H9 (cell line): ENCODE data around the gene CIART. TPM values are rescaled to one million over a fixed set of nuclear protein-coding genes. Genes with fewer than 3 reads are reported as not detected.

ENCODE experiments used
- DNase-seq: peaks from one replicate; pipeline ENCODE4 v3.0.0-alpha.2; 2017
- H2AFZ ChIP-seq: one replicate; pipeline ENCODE4 v1.6.1; 2013; ENCODE audit warnings: mild to moderate bottlenecking, low read length, control low read depth, moderate library complexity
- H2AK5ac ChIP-seq: 2 replicates; pipeline ENCODE4 v1.6.1; 2013; ENCODE audit warnings: low read length, control low read depth, mixed read lengths; ENCODE audit not compliant: insufficient read length
- H2BK120ac ChIP-seq: one replicate; pipeline ENCODE4 v1.6.1; 2013; ENCODE audit warnings: low read depth, mild to moderate bottlenecking, low read length, control low read depth, inconsistent platforms; ENCODE audit not compliant: poor library complexity, severe bottlenecking
- H2BK12ac ChIP-seq: 2 replicates; pipeline ENCODE4 v1.6.1; 2013; ENCODE audit warnings: low read length, control low read depth, mixed read lengths, low read depth; ENCODE audit not compliant: insufficient read length
- H2BK15ac ChIP-seq: 2 replicates; pipeline ENCODE4 v1.6.1; 2013; ENCODE audit warnings: low read depth, low read length, control low read depth
- H2BK20ac ChIP-seq: one replicate; pipeline ENCODE4 v1.6.1; 2013; ENCODE audit warnings: low read depth, mild to moderate bottlenecking, low read length, control low read depth, inconsistent platforms; ENCODE audit not compliant: poor library complexity, severe bottlenecking
- H2BK5ac ChIP-seq: 2 replicates; pipeline ENCODE4 v1.6.1; 2013; ENCODE audit warnings: low read length, control low read depth, mixed read lengths; ENCODE audit not compliant: insufficient read length
- H3K14ac ChIP-seq: 2 replicates; pipeline ENCODE4 v1.6.1; 2013; ENCODE audit warnings: low read length, control low read depth; ENCODE audit not compliant: insufficient read depth
- H3K18ac ChIP-seq: 2 replicates; pipeline ENCODE4 v1.6.1; 2013; ENCODE audit warnings: low read depth, mild to moderate bottlenecking, mixed read lengths, low read length, control low read depth; ENCODE audit not compliant: insufficient read length
- H3K23ac ChIP-seq: 2 replicates; pipeline ENCODE4 v1.6.1; 2013; ENCODE audit warnings: low read length, control low read depth, mixed read lengths, low read depth; ENCODE audit not compliant: insufficient read length
- H3K23me2 ChIP-seq: 2 replicates; pipeline ENCODE4 v1.6.1; 2013; ENCODE audit warnings: low read depth, mild to moderate bottlenecking, mixed read lengths, low read length, control low read depth; ENCODE audit not compliant: insufficient read length, poor library complexity, severe bottlenecking
- H3K27ac ChIP-seq: 2 replicates; pipeline ENCODE4 v1.5.1; 2013; ENCODE audit warnings: low read length, control low read depth, mixed read lengths, low read depth; ENCODE audit not compliant: insufficient read length
- H3K27me3 ChIP-seq: 2 replicates; pipeline ENCODE4 v1.6.1; 2013; ENCODE audit warnings: low read length, control low read depth, inconsistent platforms; ENCODE audit not compliant: insufficient read depth
- H3K4ac ChIP-seq: 2 replicates; pipeline ENCODE4 v1.6.1; 2013; ENCODE audit warnings: low read depth, mild to moderate bottlenecking, control low read depth, inconsistent platforms, low read length, moderate library complexity
- H3K4me1 ChIP-seq: 2 replicates; pipeline ENCODE4 v1.6.1; 2013; ENCODE audit warnings: low read length, control low read depth, inconsistent platforms; ENCODE audit not compliant: insufficient read depth
- H3K4me2 ChIP-seq: 2 replicates; pipeline ENCODE4 v1.6.1; 2013; ENCODE audit warnings: low read length, control low read depth, mixed read lengths; ENCODE audit not compliant: insufficient read length, insufficient read depth
- H3K56ac ChIP-seq: 2 replicates; pipeline ENCODE4 v1.6.1; 2013; ENCODE audit warnings: low read depth, mild to moderate bottlenecking, mixed read lengths, low read length, control low read depth; ENCODE audit not compliant: insufficient read length
- H3K79me1 ChIP-seq: 2 replicates; pipeline ENCODE4 v1.6.1; 2013; ENCODE audit warnings: low read depth, mild to moderate bottlenecking, moderate library complexity, low read length, control low read depth, inconsistent platforms; ENCODE audit not compliant: insufficient read depth, poor library complexity, severe bottlenecking
- H3K79me2 ChIP-seq: 2 replicates; pipeline ENCODE4 v1.6.1; 2013; ENCODE audit warnings: low read length, control low read depth, inconsistent platforms; ENCODE audit not compliant: insufficient read depth
- H3K9ac ChIP-seq: 2 replicates; pipeline ENCODE4 v1.6.1; 2013; ENCODE audit warnings: low read length, control low read depth, mixed read lengths; ENCODE audit not compliant: insufficient read length; ENCODE audit errors: extremely low read depth
- H3K9me3 ChIP-seq: one replicate; pipeline ENCODE4 v1.6.1; 2013; ENCODE audit warnings: low read depth, low read length, inconsistent platforms; ENCODE audit not compliant: control insufficient read depth
- H3T11ph ChIP-seq: one replicate; pipeline ENCODE4 v1.6.1; 2013; ENCODE audit warnings: mild to moderate bottlenecking, low read length, control low read depth, inconsistent platforms
- H4K20me1 ChIP-seq: one replicate; pipeline ENCODE4 v1.6.1; 2013; ENCODE audit not compliant: control insufficient read depth, insufficient read length, insufficient read depth
- H4K5ac ChIP-seq: 2 replicates; pipeline ENCODE4 v1.6.1; 2013; ENCODE audit warnings: low read depth, mild to moderate bottlenecking, mixed read lengths, low read length, control low read depth; ENCODE audit not compliant: insufficient read length
- H4K8ac ChIP-seq: replicated peaks from 2 replicates; pipeline ENCODE4 v1.6.1; 2013; ENCODE audit warnings: low read length, control low read depth, mixed read lengths, low read depth; ENCODE audit not compliant: insufficient read length
- H4K91ac ChIP-seq: 2 replicates; pipeline ENCODE4 v1.6.1; 2013; ENCODE audit warnings: low read depth, mild to moderate bottlenecking, moderate library complexity, mixed read lengths, low read length, control low read depth; ENCODE audit not compliant: insufficient read length
- H3K27ac Mint-ChIP-seq, 3 experiments: 2 replicates in 2 of 3; 3 replicates in 1 of 3; pipeline ENCODE4 v1.8.0; 2020 to 2021; ENCODE audit warnings: mixed read lengths in 3 of 3, mild to moderate bottlenecking in 1 of 3, moderate library complexity in 1 of 3
- H3K27me3 Mint-ChIP-seq: 2 replicates; pipeline ENCODE4 v1.8.0; 2021; ENCODE audit warnings: low read depth, mild to moderate bottlenecking, moderate library complexity, mixed read lengths
- H3K36me3 Mint-ChIP-seq, 3 experiments: 2 replicates in 2 of 3; 3 replicates in 1 of 3; pipeline ENCODE4 v1.8.0; 2020 to 2021; ENCODE audit warnings: low read depth in 3 of 3, mixed read lengths in 3 of 3; ENCODE audit not compliant: insufficient read depth in 1 of 3
- H3K4me1 Mint-ChIP-seq, 2 experiments: 2 replicates each; pipeline ENCODE4 v1.8.0; 2020; ENCODE audit warnings: mixed read lengths in 2 of 2
- H3K4me3 Mint-ChIP-seq, 2 experiments: 2 replicates in 1 of 2; 3 replicates in 1 of 2; pipeline ENCODE4 v1.8.0; 2020 to 2021; ENCODE audit warnings: mild to moderate bottlenecking in 2 of 2, mixed read lengths in 2 of 2, moderate library complexity in 1 of 2
- H3K9me3 Mint-ChIP-seq, 2 experiments: 2 replicates in 1 of 2; 3 replicates in 1 of 2; pipeline ENCODE4 v1.8.0; 2020; ENCODE audit warnings: mild to moderate bottlenecking in 2 of 2, mixed read lengths in 2 of 2, moderate library complexity in 1 of 2
- CTCF ChIP-seq: fragments of 200-600 bp; sonication (generic); conservative IDR thresholded peaks from 3 replicates; pipeline ENCODE4 v1.8.0; 2021; ENCODE audit warnings: antibody characterized with exemption, mild to moderate bottlenecking
- WGBS: extraction: QIAGEN DNeasy Blood & Tissue Kit; methylation state at CpG from one replicate; pipeline ENCODE4 v1.1.7; 2013; ENCODE audit warnings: missing lambda C conversion rate, low lambda C conversion rate, mixed read lengths; ENCODE audit not compliant: insufficient read length; ENCODE audit errors: extremely low coverage; 5-methylcytosine and 5-hydroxymethylcytosine counted together
- total RNA-seq: library from RNA; stranded (reverse); gene quantifications from 2 replicates; pipeline ENCODE4 v1.2.1, GENCODE V29; 2021

The CIART gene
- total RNA-seq, 1 experiment from 2014 or later: 15.6 TPM

GRCh38 chr1:150295476-150295875, 13.1 kb downstream of the CIART start:
- H3K4ac ChIP-seq: no peak overlapping the region
- no peak overlapping the region for H2BK15ac ChIP-seq
- H3K27me3 ChIP-seq: no peaks in the 10 kb centered on the region
- TF ChIP-seq CTCF: no peak
- H3K79me1 ChIP-seq: peaks cover 5% of the 10 kb centered on the region
- H3K27ac ChIP-seq: no peak overlapping the region
- H3K79me2 ChIP-seq: peaks cover 5% of the 10 kb centered on the region; the same call in 1 of the 2 replicates
- H3K23ac ChIP-seq: no peak overlapping the region
- Mint-ChIP-seq H3K27ac (peak overlapping the region; percentile 11 to 49 (median 21); a peak in 4 of 7 replicates), H3K4me1 (peaks cover 20 to 22% of the 10 kb centered on the region in 2 experiments), H3K4me3 (peak overlapping the region; percentile 53 to 93), H3K9me3 (no peaks in the 10 kb centered on the region), H3K27me3 (no peaks in the 10 kb centered on the region), H3K36me3 (peaks cover 39 to 62% (median 57%) of the 10 kb centered on the region in 3 experiments)
- WGBS: no CpG with 5 or more reads among the region's 2 CpGs
- H4K5ac ChIP-seq: no peak overlapping the region
- H3K4me2 ChIP-seq: no peak overlapping the region
- H4K8ac ChIP-seq: no peak overlapping the region
- no peak overlapping the region for H2AK5ac ChIP-seq
- H2BK120ac ChIP-seq: no peak overlapping the region
- H3K14ac ChIP-seq: no peak overlapping the region
- H3T11ph ChIP-seq: no peak overlapping the region
- peaks cover 9% of the 10 kb centered on the region for H3K23me2 ChIP-seq
- H4K20me1 ChIP-seq: peaks cover 3% of the 10 kb centered on the region
- H4K91ac ChIP-seq: no peak overlapping the region
- H2BK12ac ChIP-seq: no peak overlapping the region
- no peak for DNase-seq
- H3K4me1 ChIP-seq: no peaks in the 10 kb centered on the region
- H3K9ac ChIP-seq: no peak overlapping the region
- no peak overlapping the region for H2BK20ac ChIP-seq
- H3K9me3 ChIP-seq: no peaks in the 10 kb centered on the region
- no peak overlapping the region for H3K56ac ChIP-seq
- H3K18ac ChIP-seq: no peak overlapping the region
- H2BK5ac ChIP-seq: no peak overlapping the region
- no peak overlapping the region for H2AFZ ChIP-seq
